Superior temporal gyrus (tissue), 1 donor: ENCODE results near the gene MYBL2.
"Not testable (repeated sequence)": the region's sequence is repeated elsewhere in the genome, so short reads cannot be mapped to it uniquely, and the experiment has no call there.

Experiments
- DNase-seq: peaks from one replicate; pipeline ENCODE4 v3.0.0-alpha.2; 2016; ENCODE audit errors: extremely low spot score

The MYBL2 gene

DNA sequence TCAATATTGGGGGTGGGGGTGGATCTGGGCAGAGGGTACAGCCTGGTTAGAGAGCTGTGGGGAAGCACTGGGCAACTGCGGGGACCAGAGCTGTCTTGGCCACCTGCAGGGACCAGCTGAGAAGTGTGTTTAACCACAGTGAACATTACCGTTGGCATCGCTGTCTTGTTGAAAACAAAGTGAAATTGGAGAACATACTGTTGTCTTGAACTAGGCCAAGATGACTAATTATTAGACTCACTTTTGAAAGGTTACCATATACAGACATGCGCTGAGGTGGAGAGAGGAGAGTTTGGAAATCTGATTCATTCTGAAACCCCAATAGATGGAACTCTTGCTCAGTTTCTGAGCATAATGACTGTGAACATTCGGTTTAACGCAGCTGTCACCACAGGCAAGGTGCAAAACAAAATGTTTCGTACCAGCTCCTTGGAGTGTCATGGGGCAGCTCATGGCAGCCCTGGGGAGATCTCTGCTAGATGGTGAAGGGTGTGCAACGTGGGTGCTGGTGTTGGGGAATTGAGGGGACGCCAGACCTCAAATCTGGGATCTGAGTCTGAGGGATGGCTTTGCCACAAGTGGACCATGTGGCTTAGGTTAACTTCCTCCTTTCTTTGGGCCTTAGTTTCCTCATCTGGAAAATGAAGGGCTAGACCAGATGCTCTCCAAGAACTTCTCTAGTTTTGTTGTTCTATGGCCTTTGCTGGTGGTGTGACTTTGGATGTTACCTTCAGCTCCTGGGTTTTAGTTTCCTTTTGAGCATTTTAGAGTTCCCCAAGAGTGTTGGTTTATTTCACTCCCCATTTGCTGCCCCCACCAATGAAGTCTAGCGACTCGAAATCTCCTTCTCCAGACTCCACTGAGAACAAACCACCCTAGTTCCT is 84.5 kb downstream of the MYBL2 start:
- DNase-seq, result no peak

DNA sequence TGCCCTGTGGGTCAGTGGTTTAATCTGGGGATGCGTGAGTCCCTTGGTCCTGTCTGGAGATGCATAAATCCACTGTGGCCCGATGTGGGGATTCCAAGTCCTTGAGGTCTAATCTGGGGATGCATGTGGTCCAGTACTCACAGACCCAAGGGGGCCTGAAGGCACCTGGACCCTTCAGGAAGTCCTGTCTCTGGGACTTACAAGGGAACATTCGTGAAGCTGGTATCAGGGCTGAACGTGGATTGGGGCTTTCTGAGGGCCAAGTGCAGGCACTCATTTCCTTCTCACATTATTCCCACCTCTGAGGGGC is 85.1 kb downstream of the MYBL2 start:
- DNase-seq, result no peak

DNA sequence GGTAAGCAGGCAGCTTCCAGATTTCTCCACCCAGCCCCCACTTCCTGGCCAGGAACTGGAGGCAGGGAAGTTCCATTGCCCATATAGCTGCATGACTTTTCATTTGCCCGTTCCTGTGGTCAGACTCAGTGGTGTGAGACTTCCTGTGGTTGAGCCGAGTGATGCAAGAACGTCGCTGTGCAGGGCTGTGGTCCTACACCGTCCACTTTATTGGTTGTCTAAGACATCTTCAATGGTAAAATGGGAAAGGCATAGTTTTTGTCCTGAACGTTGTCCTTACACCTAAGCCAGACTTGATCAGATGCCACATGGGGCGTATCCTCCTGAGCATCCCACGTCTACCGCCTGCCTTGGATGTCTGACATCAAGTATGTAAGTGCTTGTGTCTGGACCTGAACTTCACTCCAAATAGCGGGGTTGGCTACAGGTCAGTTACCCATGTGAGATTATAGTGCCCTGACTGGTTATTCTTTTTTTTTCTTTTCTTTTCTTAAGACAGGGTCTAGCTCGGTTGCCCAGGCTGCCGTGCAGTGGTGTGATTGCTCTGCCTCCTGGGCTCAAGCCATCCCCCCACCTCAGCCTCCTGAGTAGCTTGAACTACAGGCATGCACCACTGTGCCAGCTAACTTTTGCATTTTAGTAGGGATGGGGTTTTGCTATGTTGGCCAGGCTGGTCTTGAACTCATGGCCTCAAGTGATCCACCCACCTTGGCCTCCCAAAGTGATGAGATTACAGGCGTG is 85.8 kb downstream of the MYBL2 start:
- no peak for DNase-seq

DNA sequence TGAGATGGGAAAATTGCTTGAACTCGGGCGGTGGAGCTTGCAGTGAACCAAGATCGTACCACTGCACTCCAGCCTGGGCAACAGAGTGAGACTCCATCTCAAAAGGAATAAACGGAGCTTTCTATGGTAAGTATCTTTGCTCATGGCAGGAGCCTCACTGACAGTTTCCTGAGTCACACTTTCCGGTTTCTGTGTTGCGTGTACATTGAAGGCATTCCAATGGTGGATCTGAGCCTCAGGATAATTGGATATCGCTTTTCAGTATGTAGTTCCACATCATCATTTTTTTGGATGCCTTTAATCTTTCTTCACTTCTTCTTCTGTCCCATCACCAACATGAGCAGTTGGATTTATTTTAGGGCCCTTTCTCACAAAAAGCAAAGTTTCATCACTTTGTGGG is 88.5 kb downstream of the MYBL2 start:
- DNase-seq, result no peak

DNA sequence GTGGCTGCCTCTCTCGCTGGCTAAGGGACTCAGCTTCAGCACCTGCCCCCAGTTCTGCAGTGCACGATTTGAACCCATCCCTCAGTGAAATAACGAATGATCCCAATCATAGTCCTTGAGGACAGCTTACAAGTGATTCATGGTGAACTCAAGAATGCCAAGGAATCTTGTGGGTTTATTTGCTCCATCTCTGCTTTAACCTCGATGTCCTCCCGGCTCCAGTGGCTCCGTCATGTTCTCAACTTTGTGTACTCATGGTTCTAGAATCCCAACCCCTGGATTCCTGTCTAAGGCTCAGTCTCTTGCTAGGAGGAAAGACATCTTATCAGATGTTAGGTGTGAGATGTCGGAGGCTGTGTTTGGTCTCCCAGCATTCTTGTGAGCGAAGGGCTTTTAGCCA is 88.9 kb downstream of the MYBL2 start:
- DNase-seq, result no peak

DNA sequence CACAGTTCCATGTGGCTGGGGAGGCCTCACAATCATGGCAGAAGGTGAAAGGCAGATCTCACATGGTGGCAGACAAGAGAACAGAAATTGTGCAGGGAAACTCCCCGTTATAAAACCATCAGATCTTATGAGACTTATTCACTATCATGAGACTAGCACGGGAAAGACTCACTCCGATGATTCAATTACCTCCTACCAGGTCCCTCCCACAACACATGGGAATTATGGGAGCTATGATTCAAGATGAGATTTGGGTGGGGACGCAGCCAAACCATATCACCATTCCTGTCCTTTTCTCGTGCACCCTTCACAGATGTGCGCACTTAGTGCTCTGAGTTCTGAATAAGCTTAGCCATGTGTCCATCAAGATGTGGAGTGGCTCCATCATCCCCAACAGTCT is 91.0 kb downstream of the MYBL2 start:
- DNase-seq, result not testable (repeated sequence)

DNA sequence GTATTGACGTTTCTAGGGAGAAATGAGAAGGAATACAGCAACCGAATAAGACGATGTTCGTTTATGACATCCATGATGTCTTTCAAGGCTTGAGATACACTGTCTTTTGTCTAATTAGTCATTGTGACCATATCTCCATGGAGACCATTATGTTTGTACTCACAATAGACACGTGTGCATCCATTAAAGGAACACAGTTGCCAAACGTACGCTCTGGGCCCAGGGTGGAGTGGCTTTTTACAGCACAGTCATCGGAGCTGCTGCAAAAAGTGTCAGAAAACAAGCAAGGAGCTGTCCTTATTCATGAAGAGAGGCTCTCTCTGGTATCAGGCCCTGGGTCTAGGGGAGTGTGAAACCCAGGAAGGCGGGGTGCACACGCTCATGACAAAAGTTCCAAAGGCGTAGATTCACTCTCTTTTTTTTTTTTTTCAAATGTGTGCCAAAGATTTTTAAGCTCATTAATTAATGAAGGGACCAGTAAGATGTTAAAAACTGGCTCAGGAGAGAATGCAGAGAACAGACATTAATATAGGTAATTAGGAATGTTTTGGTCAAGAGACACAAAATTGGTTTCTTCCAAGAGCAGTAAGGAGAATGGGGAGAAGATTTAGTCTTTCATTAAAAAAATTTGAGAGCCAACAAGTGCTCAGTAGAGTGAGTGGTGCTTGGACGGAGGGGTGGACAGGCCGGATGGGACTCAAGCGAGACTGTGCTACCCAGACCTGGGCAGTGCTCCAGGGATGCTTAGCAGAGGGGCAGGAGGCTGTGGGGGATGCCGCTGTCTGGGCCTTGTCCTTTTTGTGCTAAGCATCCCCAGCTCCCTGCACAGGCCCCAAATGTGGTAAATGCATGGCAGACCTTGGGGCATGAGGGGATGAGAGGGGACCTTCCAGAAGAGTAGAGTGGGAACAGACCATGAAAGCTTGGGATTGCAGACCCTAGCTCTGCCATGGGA is 94.7 kb downstream of the MYBL2 start:
- DNase-seq, result no peak

DNA sequence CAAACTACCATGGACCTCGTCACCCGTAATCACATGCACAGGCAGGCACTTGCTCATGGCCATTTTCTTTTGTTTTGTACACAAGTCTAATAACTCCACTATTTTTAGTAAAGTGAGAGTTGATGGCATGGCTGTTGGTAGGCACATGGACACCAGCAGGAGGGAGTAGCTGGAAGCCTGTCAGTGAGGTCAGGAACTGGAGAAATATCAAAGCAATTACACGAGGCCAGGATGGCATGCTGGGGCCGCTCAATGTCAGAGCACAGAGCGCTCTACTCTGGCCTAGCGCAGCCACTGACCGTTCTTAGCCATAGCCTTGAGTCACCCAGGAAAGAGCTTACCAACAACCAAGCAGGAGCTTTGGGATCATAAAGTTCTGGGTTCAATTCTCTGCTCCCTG is 96.0 kb downstream of the MYBL2 start:
- DNase-seq, result no peak

DNA sequence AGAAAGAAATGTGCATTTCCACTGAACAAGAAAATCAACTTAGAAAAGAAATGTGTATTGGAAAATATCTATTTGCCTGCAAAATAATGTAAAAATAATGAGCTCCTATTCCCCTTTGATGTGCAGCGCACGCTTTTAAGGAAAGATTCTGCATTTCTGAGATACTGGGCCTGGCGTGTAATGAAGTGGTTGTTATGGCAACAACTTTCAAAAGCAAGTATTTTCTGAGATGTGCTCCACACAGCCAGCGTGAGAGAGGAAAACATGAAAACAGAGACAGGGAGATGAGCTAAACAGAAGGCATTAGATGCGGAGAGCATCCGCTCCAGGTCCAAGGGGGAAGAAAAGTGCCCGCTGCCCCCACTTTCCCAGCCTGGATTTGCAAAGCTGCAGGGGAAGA is 99.0 kb downstream of the MYBL2 start:
- DNase-seq, result peak; percentile 53
